Progenitor cell of endocrine pancreas (in vitro differentiated cells): ENCODE results near the gene FAM9C. TPM values are rescaled to one million over a fixed set of nuclear protein-coding genes. Genes with fewer than 3 reads are reported as not detected.
A peak's percentile ranks its signal among the peaks of the same experiment; 100 is the strongest.

ENCODE experiments used
- DNase-seq: peaks from one replicate; pipeline ENCODE4 v3.0.0; 2021; ENCODE audit warnings: low spot score; ENCODE audit not compliant: unreplicated experiment
- H3K27ac Mint-ChIP-seq: 2 replicates; pipeline ENCODE4 v1.8.0; 2021; ENCODE audit warnings: mild to moderate bottlenecking, moderate library complexity, mixed read lengths
- H3K27me3 Mint-ChIP-seq: 2 replicates; pipeline ENCODE4 v1.8.0; 2021; ENCODE audit warnings: mixed read lengths
- H3K36me3 Mint-ChIP-seq: 2 replicates; pipeline ENCODE4 v1.8.0; 2022; ENCODE audit warnings: mixed read lengths; ENCODE audit not compliant: insufficient read depth
- H3K4me1 Mint-ChIP-seq: 2 replicates; pipeline ENCODE4 v1.8.0; 2021; ENCODE audit warnings: low read depth, mixed read lengths
- H3K4me3 Mint-ChIP-seq: 2 replicates; pipeline ENCODE4 v1.8.0; 2021; ENCODE audit warnings: low read depth, mild to moderate bottlenecking, moderate library complexity, mixed read lengths
- H3K9me3 Mint-ChIP-seq: 2 replicates; pipeline ENCODE4 v1.8.0; 2021; ENCODE audit warnings: low read depth, mixed read lengths
- CTCF ChIP-seq: fragments of 200-600 bp; sonication (generic); IDR thresholded peaks from one replicate; pipeline ENCODE4 v1.5.0; 2021; ENCODE audit warnings: antibody characterized with exemption, mild to moderate bottlenecking; ENCODE audit not compliant: unreplicated experiment
- total RNA-seq: library from RNA; stranded (reverse); gene quantifications from 2 replicates; pipeline ENCODE4 v1.2.1, GENCODE V29; 2021

The FAM9C gene
- total RNA-seq, 1 donor from 2014 or later, result not detected

- TF ChIP-seq CTCF, result no peak
- no peak overlapping the region for H3K4me3 Mint-ChIP-seq
Observed at GRCh38 chrX:13028871-13029636, 15.4 kb downstream of the FAM9C start.

GRCh38 chrX:13026877-13027652 is 17.4 kb downstream of the FAM9C start:
- Mint-ChIP-seq H3K36me3 (no peaks in the 10 kb centered on the region), H3K27me3 (no peaks in the 10 kb centered on the region), H3K27ac (no peak overlapping the region), H3K4me3 (no peak overlapping the region), H3K9me3 (peaks cover 37% of the 10 kb centered on the region), H3K4me1 (peaks cover 41% of the 10 kb centered on the region)
- no peak for DNase-seq
- no peak for TF ChIP-seq CTCF

More at GRCh38 chrX:13028871-13029636, 15.4 kb downstream of the FAM9C start:
- H3K4me1 Mint-ChIP-seq, result peaks cover 34% of the 10 kb centered on the region
- no peaks in the 10 kb centered on the region for H3K27me3 Mint-ChIP-seq
- H3K9me3 Mint-ChIP-seq, result peaks cover 35% of the 10 kb centered on the region
- H3K36me3 Mint-ChIP-seq, result no peaks in the 10 kb centered on the region
- peak overlapping the region; percentile 94 for H3K27ac Mint-ChIP-seq
- no peak for DNase-seq

GRCh38 chrX:13024986-13025385 is 19.4 kb downstream of the FAM9C start:
- TF ChIP-seq CTCF, result no peak
- Mint-ChIP-seq H3K4me1 (peaks cover 28% of the 10 kb centered on the region), H3K9me3 (peaks cover 31% of the 10 kb centered on the region), H3K4me3 (no peak overlapping the region), H3K36me3 (no peaks in the 10 kb centered on the region), H3K27ac (no peak overlapping the region), H3K27me3 (no peaks in the 10 kb centered on the region)
- DNase-seq, result no peak

GRCh38 chrX:13023979-13024378 is 20.4 kb downstream of the FAM9C start:
- no peaks in the 10 kb centered on the region for H3K27me3 Mint-ChIP-seq
- peaks cover 35% of the 10 kb centered on the region for H3K9me3 Mint-ChIP-seq
- H3K4me1 Mint-ChIP-seq, result peaks cover 19% of the 10 kb centered on the region
- DNase-seq, result no peak
- TF ChIP-seq CTCF, result no peak
- H3K36me3 Mint-ChIP-seq, result no peaks in the 10 kb centered on the region
- no peak overlapping the region for H3K27ac Mint-ChIP-seq
- no peak overlapping the region for H3K4me3 Mint-ChIP-seq

- Mint-ChIP-seq H3K9me3 (peaks cover 35% of the 10 kb centered on the region), H3K27ac (no peak overlapping the region), H3K4me3 (no peak overlapping the region), H3K27me3 (no peaks in the 10 kb centered on the region), H3K36me3 (no peaks in the 10 kb centered on the region), H3K4me1 (peaks cover 18% of the 10 kb centered on the region)
- no peak for TF ChIP-seq CTCF
- DNase-seq, result no peak
Observed at GRCh38 chrX:13023567-13023966, 20.9 kb downstream of the FAM9C start.
